Activated naive CD4-positive, alpha-beta T cell treated with anti-CD3 and anti-CD28 coated beads for 36 hours (primary cell): ENCODE results near the gene CYP21A2. TPM values are rescaled to one million over a fixed set of nuclear protein-coding genes. Genes with fewer than 3 reads are reported as not detected.

Experiments used
- total RNA-seq, 2 experiments: library from RNA; stranded (reverse); gene quantifications; one replicate each; pipeline ENCODE4 v1.2.3, GENCODE V29; 2021

CYP21A2 gene
- total RNA-seq, 2 experiments from 2014 or later: 0.19 TPM; not detected in 1

Other genes with a start within 250 kb of the CYP21A2 start
- gene VARS1, start 242.7 kb upstream of the CYP21A2 start, total RNA-seq: 100 to 1,000 TPM; 157 to 161 TPM
- gene LSM2, start 231.4 kb upstream of the CYP21A2 start, total RNA-seq: 100 to 1,000 TPM; 172 to 174 TPM
- gene HSPA1L, start 223.1 kb upstream of the CYP21A2 start, total RNA-seq: under 1 TPM; 0.86 to 0.95 TPM
- 10 to 100 TPM; 19.8 to 23.1 TPM for gene HSPA1A, start 222.9 kb upstream of the CYP21A2 start, total RNA-seq
- gene HSPA1B, start 210.7 kb upstream of the CYP21A2 start, total RNA-seq: 10 to 100 TPM; 47.8 to 50.1 TPM
- gene NEU1, start 175.6 kb upstream of the CYP21A2 start, total RNA-seq: 1 to 10 TPM; 8.4 to 9.2 TPM
- under 1 TPM in 1 of 2 experiments, not detected in 1; 0.10 TPM for gene SLC44A4, start 159.4 kb upstream of the CYP21A2 start, total RNA-seq
- gene EHMT2, start 140.7 kb upstream of the CYP21A2 start, total RNA-seq: 10 to 100 TPM; 33.0 to 37.3 TPM
- gene ZBTB12, start 136.3 kb upstream of the CYP21A2 start, total RNA-seq: under 1 TPM; 0.57 to 0.69 TPM
- gene C2, start 110.7 kb upstream of the CYP21A2 start, total RNA-seq: 1 to 10 TPM; 1.6 to 2.1 TPM
- gene CFB, start 92.3 kb upstream of the CYP21A2 start, total RNA-seq: 1 to 10 TPM in 1 of 2 experiments, under 1 TPM in 1; 0.74 to 1.7 TPM
- 10 to 100 TPM; 83.2 to 87.4 TPM for gene NELFE, start 79.4 kb upstream of the CYP21A2 start, total RNA-seq
- gene SKIC2, start 79.2 kb upstream of the CYP21A2 start, total RNA-seq: 100 to 1,000 TPM in 1 of 2 experiments, 10 to 100 TPM in 1; 93.6 to 101 TPM
- gene DXO, start 66.3 kb upstream of the CYP21A2 start, total RNA-seq: 10 to 100 TPM; 12.5 to 13.0 TPM
- 1 to 10 TPM; 3.2 to 3.5 TPM for gene C4A, start 56.4 kb upstream of the CYP21A2 start, total RNA-seq
- gene C4B, start 23.6 kb upstream of the CYP21A2 start, total RNA-seq: 1 to 10 TPM; 2.7 to 3.3 TPM
- 1 to 10 TPM; 2.9 to 4.8 TPM for gene TNXB, start 70.9 kb downstream of the CYP21A2 start, total RNA-seq
- 10 to 100 TPM; 68.2 to 69.4 TPM for gene ATF6B, start 89.8 kb downstream of the CYP21A2 start, total RNA-seq
- gene FKBPL, start 91.9 kb downstream of the CYP21A2 start, total RNA-seq: 1 to 10 TPM; 6.0 to 6.2 TPM
- 1 to 10 TPM; 1.1 TPM for gene PRRT1, start 113.5 kb downstream of the CYP21A2 start, total RNA-seq
- gene PPT2, start 115.7 kb downstream of the CYP21A2 start, total RNA-seq: 10 to 100 TPM; 13.2 to 14.8 TPM
- 1 to 10 TPM; 6.1 to 9.5 TPM for gene EGFL8, start 126.2 kb downstream of the CYP21A2 start, total RNA-seq
- gene AGPAT1, start 137.7 kb downstream of the CYP21A2 start, total RNA-seq: 10 to 100 TPM; 25.8 to 26.5 TPM
- gene RNF5, start 140.0 kb downstream of the CYP21A2 start, total RNA-seq: 10 to 100 TPM; 39.5 to 39.9 TPM
- 10 to 100 TPM; 15.6 to 17.0 TPM for gene AGER, start 145.8 kb downstream of the CYP21A2 start, total RNA-seq
- gene PBX2, start 151.8 kb downstream of the CYP21A2 start, total RNA-seq: 10 to 100 TPM; 46.5 to 47.7 TPM
- 10 to 100 TPM; 71.8 to 72.1 TPM for gene GPSM3, start 154.2 kb downstream of the CYP21A2 start, total RNA-seq
- under 1 TPM in 1 of 2 experiments, not detected in 1; 0.50 TPM for gene NOTCH4, start 185.7 kb downstream of the CYP21A2 start, total RNA-seq